Pancreas (tissue), 10 donors: ENCODE measurements around the gene ACTN3. TPM values are rescaled to one million over a fixed set of nuclear protein-coding genes. Genes with fewer than 3 reads are reported as not detected.

Experiments
- ATAC-seq, 4 donors: fragments of 200-7000 bp; cut with Tn5 transposase; one replicate each; pipeline versions ENCODE4 v1.8.0 to v1.9.1; 2020; ENCODE audit warnings: mild to moderate bottlenecking in 4 of 4, moderate library complexity in 4 of 4
- DNase-seq, 6 donors: peaks; one replicate each; pipeline ENCODE4 v3.0.0-alpha.2; 2020
- FAIRE-seq: peaks from 2 replicates; lab custom pipeline; 2012; peaks lifted over from hg19 to GRCh38; lab: Jason Lieb, UNC
- H3K27ac ChIP-seq, 4 donors: fragments of 200-600 bp; sonication (generic); 1 replicate in 3 of 4; 2 replicates in 1 of 4; pipeline versions ENCODE4 v1.5.0 to v1.8.0; 2020
- H3K27me3 ChIP-seq, 4 donors: fragments of 200-600 bp; one replicate each; pipeline ENCODE4 v1.8.0; 2021
- H3K36me3 ChIP-seq, 3 donors: fragments of 200-600 bp; sonication (generic) in 1 of 3; one replicate each; pipeline versions ENCODE4 v1.5.0 to v1.8.0; 2020 to 2021
- H3K4me1 ChIP-seq, 3 donors: fragments of 200-600 bp; one replicate each; pipeline ENCODE4 v1.8.0; 2021
- H3K4me3 ChIP-seq, 4 donors: fragments of 200-600 bp; sonication (generic) in 2 of 4; one replicate each; pipeline versions ENCODE4 v1.5.0 to v1.8.0; 2020 to 2021
- H3K9me3 ChIP-seq, 4 donors: fragments of 200-600 bp; one replicate each; pipeline ENCODE4 v1.8.0; 2021
- WGBS, 2 donors: extraction: QIAGEN DNeasy Blood & Tissue Kit; methylation state at CpG; one replicate each; pipeline ENCODE4 v1.1.7; 2013; 5-methylcytosine and 5-hydroxymethylcytosine counted together
- intact Hi-C, 3 donors: fragments of 100-400 bp; cut with DNase I; formaldehyde crosslinking; loops; one replicate each; pipeline versions ENCODE4 v1.11.1 to v1.14.2; 2022
- polyA plus RNA-seq, 2 donors: library from polyadenylated mRNA; stranded (reverse); fragments of 200-250 nt; gene quantifications; one replicate each; pipeline ENCODE4 v1.2.3, GENCODE V29; 2013
- total RNA-seq, 6 donors: library from RNA; stranded (reverse); fragmentation: NEBNext Ultra II Directional in 4 of 6; extraction: Animal tissue kit (Norgen Biotek cat#: 25700) in 4 of 6; gene quantifications; one replicate each; pipeline versions ENCODE4 v1.2.1 to v1.2.4, GENCODE V29; 2021 to 2023
- TF ChIP-seq, protein P1 (sequence below), 4 donors: fragments of 200-600 bp; sonication (generic) in 3 of 4; IDR thresholded peaks; one replicate each; pipeline versions ENCODE4 v1.5.0 to v1.8.0; 2021; ENCODE audit warnings: antibody characterized with exemption in 4 of 4
- donor health status: healthy with polysubstance abuse.
- donor health status: DM: no; HTN: no; CAD: no; lungs with moderate emphysema.
- donor health status: DM: no; HTN: no; CAD: no.
- donor health status: control.
- donor health status: control.
- donor health status: Bipolar disorder and iron deficiency.
- donor health status: DM: yes; HTN: yes; CAD: no.
- donor health status: DM: no; HTN: no; CAD: no.
- donor health status: DM: no; HTN: no; CAD: no.
- donor health status: DM: yes; HTN: yes; CAD: no.

The ACTN3 gene
- total and polyA plus RNA-seq, 8 donors = 0.05 to 0.15 TPM; not detected in 6

DNA sequence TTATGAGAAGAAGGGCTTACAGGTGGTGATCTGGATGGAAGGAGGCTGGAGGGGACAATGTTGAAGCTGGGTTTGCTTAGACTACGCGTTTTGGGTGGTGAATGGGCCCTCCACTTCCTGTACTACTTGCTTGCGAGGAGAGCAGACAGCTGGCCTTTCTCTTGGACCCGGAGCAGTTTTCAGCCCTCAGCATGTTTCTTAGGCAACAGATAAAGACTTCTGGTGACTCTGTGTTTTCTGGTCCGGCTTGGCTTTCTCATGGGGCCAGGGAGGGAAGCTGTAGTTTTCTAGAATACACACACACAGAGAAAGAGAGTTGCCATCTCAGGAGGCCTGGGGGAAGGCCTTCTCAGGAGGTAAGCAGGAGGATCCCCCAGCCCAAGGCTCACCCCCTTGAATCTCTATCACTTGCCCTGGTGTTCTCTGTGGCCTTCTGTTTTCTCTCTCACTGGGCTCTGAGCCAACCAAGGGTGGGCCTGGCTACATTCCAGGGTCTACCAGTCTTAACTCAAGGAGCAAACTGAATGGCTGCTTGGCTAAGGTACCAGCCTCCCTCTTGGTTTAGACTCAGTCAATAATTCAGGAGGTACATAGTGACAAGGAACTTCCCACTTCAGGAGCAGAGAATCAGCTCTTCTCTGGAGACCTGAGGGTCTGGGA lies 48.7 kb downstream of the ACTN3 start:
- FAIRE-seq = no peak
- Histone ChIP-seq H3K36me3 (peaks cover 0 to 8% (median 0%) of the 10 kb centered on the region in 3 donors), H3K4me3 (no peak overlapping the region), H3K9me3 (no peaks in the 10 kb centered on the region), H3K4me1 (peaks cover 0 to 11% (median 4%) of the 10 kb centered on the region in 3 donors), H3K27ac (peak overlapping the region in 2 of 4 donors; percentile 28 to 30), H3K27me3 (no peaks in the 10 kb centered on the region)
- intact Hi-C loops = no loop called here
- peak in 4 of 6 donors; percentile 36 to 58 (median 44) for DNase-seq
- ATAC-seq = peak in 2 of 4 donors; percentile 3
- 50 to 58% methylated on average over 5 of the region's 5 CpGs for WGBS, 2 donors
- TF ChIP-seq, protein P1, sequence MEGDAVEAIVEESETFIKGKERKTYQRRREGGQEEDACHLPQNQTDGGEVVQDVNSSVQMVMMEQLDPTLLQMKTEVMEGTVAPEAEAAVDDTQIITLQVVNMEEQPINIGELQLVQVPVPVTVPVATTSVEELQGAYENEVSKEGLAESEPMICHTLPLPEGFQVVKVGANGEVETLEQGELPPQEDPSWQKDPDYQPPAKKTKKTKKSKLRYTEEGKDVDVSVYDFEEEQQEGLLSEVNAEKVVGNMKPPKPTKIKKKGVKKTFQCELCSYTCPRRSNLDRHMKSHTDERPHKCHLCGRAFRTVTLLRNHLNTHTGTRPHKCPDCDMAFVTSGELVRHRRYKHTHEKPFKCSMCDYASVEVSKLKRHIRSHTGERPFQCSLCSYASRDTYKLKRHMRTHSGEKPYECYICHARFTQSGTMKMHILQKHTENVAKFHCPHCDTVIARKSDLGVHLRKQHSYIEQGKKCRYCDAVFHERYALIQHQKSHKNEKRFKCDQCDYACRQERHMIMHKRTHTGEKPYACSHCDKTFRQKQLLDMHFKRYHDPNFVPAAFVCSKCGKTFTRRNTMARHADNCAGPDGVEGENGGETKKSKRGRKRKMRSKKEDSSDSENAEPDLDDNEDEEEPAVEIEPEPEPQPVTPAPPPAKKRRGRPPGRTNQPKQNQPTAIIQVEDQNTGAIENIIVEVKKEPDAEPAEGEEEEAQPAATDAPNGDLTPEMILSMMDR (IDR thresholded peaks at IDR 0.05) = no peak

DNA sequence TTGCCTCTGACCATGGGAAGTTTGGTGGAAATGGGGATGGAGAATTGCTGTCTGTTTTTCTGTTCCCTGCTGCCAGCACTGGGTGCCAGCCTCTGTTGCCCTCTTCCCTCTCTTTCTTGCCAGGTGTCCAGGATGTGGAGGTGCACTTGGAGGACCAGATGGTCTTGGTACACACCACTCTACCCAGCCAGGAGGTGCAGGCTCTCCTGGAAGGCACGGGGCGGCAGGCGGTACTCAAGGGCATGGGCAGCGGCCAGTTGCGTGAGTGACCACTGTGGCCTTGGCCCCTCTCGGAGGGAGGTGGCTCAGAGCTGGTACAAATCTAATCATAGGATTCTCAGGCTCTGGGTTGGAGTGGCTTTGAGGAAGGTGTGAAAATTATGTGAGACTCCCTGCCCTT lies 52.3 kb downstream of the ACTN3 start:
- intact Hi-C loops = no loop called here
- Histone ChIP-seq H3K27me3 (no peaks in the 10 kb centered on the region), H3K27ac (no peak overlapping the region), H3K4me1 (peaks cover 0 to 6% (median 0%) of the 10 kb centered on the region in 3 donors), H3K4me3 (no peak overlapping the region), H3K36me3 (peaks cover 0 to 14% (median 0%) of the 10 kb centered on the region in 3 donors), H3K9me3 (no peaks in the 10 kb centered on the region)
- ATAC-seq = no peak
- no peak for FAIRE-seq
- WGBS, 2 donors = 83 to 89% methylated on average over 6 of the region's 6 CpGs
- TF ChIP-seq, protein P1 (IDR thresholded peaks at IDR 0.05) = no peak
- peak in 1 of 6 donors; percentile 34 for DNase-seq

DNA sequence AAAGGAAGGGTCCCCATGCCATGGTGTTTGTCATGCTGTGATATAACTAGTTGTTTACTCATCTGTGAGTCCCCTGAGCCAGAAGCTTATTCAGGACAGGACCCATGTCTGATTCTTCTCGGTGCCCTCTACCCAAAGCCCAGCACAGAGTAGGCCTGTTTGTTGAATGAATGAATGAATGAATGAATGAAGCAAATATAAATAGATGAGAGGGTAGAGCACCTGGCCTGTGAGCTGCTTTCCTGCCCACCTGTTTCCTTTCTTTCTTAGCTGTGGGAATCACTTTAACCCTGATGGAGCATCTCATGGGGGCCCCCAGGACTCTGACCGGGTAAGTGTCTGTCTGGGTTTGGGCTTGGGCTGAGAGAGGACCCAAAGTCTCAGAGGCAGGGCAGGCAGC lies 53.5 kb downstream of the ACTN3 start:
- no peak overlapping the region for H3K27ac ChIP-seq

DNA sequence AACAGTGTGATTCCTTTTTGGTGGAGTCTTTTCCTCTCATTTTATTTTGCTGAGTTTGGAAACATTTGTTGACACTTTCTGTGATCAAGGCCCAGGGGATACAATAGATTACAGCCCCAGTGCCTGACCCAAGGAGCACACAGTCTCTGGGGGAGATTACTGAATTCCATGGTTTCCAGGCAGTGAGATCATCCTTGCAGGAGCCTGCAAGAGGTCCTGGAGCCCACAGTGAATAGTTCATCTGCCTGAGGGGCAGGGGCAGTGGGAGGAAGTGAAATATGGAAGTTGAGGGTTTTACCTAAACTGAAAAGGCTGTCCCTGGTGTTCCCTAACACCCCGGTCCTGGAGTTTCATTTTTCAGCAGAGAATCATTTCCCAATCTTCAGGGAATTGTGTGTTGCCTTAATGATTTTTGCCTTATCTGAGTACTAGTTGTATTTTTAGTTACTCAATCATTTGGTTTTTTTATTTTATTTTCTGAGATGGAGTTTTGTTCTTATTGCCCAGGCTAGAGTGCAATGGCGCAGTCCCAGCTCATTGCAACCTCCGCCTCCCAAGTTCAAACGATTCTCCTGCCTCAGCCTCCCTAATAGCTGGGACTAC lies 54.0 kb downstream of the ACTN3 start:
- FAIRE-seq = no peak
- no peaks in the 10 kb centered on the region for H3K27me3 ChIP-seq
- no peak for DNase-seq
- TF ChIP-seq, protein P1 (IDR thresholded peaks at IDR 0.05) = no peak
- peaks cover 0 to 20% (median 3%) of the 10 kb centered on the region in 3 donors for H3K36me3 ChIP-seq
- whole genome bisulfite sequencing, 2 donors = 93 to 97% methylated on average over 4 of the region's 4 CpGs
- no peak overlapping the region for H3K27ac ChIP-seq
- intact Hi-C loops = no loop called here
- no peaks in the 10 kb centered on the region for H3K4me1 ChIP-seq
- H3K9me3 ChIP-seq = no peaks in the 10 kb centered on the region
- H3K4me3 ChIP-seq = no peak overlapping the region
- ATAC-seq = no peak

More for the DNA sequence above, 53.5 kb downstream of the ACTN3 start:
- H3K4me1 ChIP-seq = peaks cover 0 to 3% (median 0%) of the 10 kb centered on the region in 3 donors
- peaks cover 0 to 15% (median 0%) of the 10 kb centered on the region in 3 donors for H3K36me3 ChIP-seq
- FAIRE-seq (no peak), ATAC-seq (no peak), DNase-seq (peak in 1 of 6 donors; percentile 11)
- WGBS, 2 donors = 79 to 88% methylated on average over 2 of the region's 2 CpGs
- no peaks in the 10 kb centered on the region for H3K27me3 ChIP-seq
- no peaks in the 10 kb centered on the region for H3K9me3 ChIP-seq
- TF ChIP-seq, protein P1 (IDR thresholded peaks at IDR 0.05) = no peak
- no peak overlapping the region for H3K4me3 ChIP-seq
- intact Hi-C loops = no loop called here
